ENCODE measurements around the gene HBQ1. TPM values are rescaled to one million over a fixed set of nuclear protein-coding genes. Genes with fewer than 3 reads are reported as not detected.

HBQ1 gene
- total RNA-seq, 1 experiment from 2014 or later, result 3.5 TPM

GRCh38 chr16:179211-180092, 807 bp upstream of the HBQ1 start:
- Histone ChIP-seq H3K9me3 (ENCODE audit: control insufficient read depth, low read depth, low read length) (no peaks in the 10 kb centered on the region), H3K27ac (ENCODE audit: insufficient read length, low read depth, low read length) (no peak overlapping the region), H2BK15ac (ENCODE audit: low read depth, low read length) (no peak overlapping the region), H2BK12ac (ENCODE audit: insufficient read length, low read depth, low read length) (no peak overlapping the region), H3K4me2 (ENCODE audit: insufficient read depth, insufficient read length, low read length) (no peak overlapping the region), H3K4ac (ENCODE audit: low read depth, low read length) (no peak overlapping the region), H2BK20ac (ENCODE audit: low read depth, low read length, poor library complexity, severe bottlenecking) (no peak overlapping the region), H4K5ac (ENCODE audit: insufficient read length, low read depth, low read length) (no peak overlapping the region), H3K9ac (ENCODE audit: extremely low read depth, insufficient read length, low read length) (no peak overlapping the region), H3K4me1 (ENCODE audit: insufficient read depth, low read length) (no peaks in the 10 kb centered on the region; the same call in 1 of the 2 replicates), H3K79me1 (ENCODE audit: insufficient read depth, low read depth, low read length, poor library complexity, severe bottlenecking) (no peaks in the 10 kb centered on the region), H3K23me2 (ENCODE audit: insufficient read length, low read depth, low read length, poor library complexity, severe bottlenecking) (peaks cover 5% of the 10 kb centered on the region), H3K18ac (ENCODE audit: insufficient read length, low read depth, low read length) (no peak overlapping the region), H3T11ph (ENCODE audit: low read length) (no peak overlapping the region), H3K23ac (ENCODE audit: insufficient read length, low read depth, low read length) (no peak overlapping the region), H2AFZ (ENCODE audit: low read length) (no peak overlapping the region), H3K14ac (ENCODE audit: insufficient read depth, low read length) (no peak overlapping the region), H2BK5ac (ENCODE audit: insufficient read length, low read length) (no peak overlapping the region), H4K91ac (ENCODE audit: insufficient read length, low read depth, low read length) (no peak overlapping the region), H3K27me3 (ENCODE audit: insufficient read depth, low read length) (peaks cover 41% of the 10 kb centered on the region), H3K79me2 (ENCODE audit: insufficient read depth, low read length) (no peaks in the 10 kb centered on the region), H4K20me1 (ENCODE audit: control insufficient read depth, insufficient read depth, insufficient read length) (no peaks in the 10 kb centered on the region), H2BK120ac (ENCODE audit: low read depth, low read length, poor library complexity, severe bottlenecking) (no peak overlapping the region), H4K8ac (replicated peaks; ENCODE audit: insufficient read length, low read depth, low read length) (no peak overlapping the region), H2AK5ac (ENCODE audit: insufficient read length, low read length) (no peak overlapping the region), H3K56ac (ENCODE audit: insufficient read length, low read depth, low read length) (no peak overlapping the region)
- no peak for TF ChIP-seq CTCF (conservative IDR thresholded peaks at IDR 0.05)
- peaks cover 9% of the 10 kb centered on the region in 2 experiments for H3K4me1 Mint-ChIP-seq
- H3K4me3 Mint-ChIP-seq, result peak overlapping the region; percentile 34 to 72; a peak in 4 of 5 replicates
- H3K27ac Mint-ChIP-seq, result no peak overlapping the region
- peaks cover 2 to 6% of the 10 kb centered on the region in 2 experiments; a peak in 2 of 5 replicates for H3K9me3 Mint-ChIP-seq
- H3K36me3 Mint-ChIP-seq (ENCODE audit: insufficient read depth in 1 of 3, low read depth in 3 of 3), result peaks cover 0 to 7% (median 0%) of the 10 kb centered on the region in 3 experiments; a peak in 3 of 7 replicates
- H3K27me3 Mint-ChIP-seq (ENCODE audit: low read depth), result peaks cover 51% of the 10 kb centered on the region
- no CpG with 5 or more reads among the region's 17 CpGs for WGBS (ENCODE audit: extremely low coverage, insufficient read length, low lambda C conversion rate)
- DNase-seq, result no peak
